WTC11 (cell line): ENCODE results near the gene KCNH8.

Experiments used
- FOXK1 ChIP-seq: sonication (generic); formaldehyde crosslinking; IDR thresholded peaks from 2 replicates; pipeline ENCODE4 v1.8.0; 2022; ENCODE audit warnings: mild to moderate bottlenecking, moderate library complexity, missing genetic modification reagents
- TF ChIP-seq, protein P1 (sequence below): fragments of 200-600 bp; IDR thresholded peaks from 2 replicates; pipeline ENCODE4 v1.8.0; 2022; ENCODE audit warnings: antibody characterized with exemption
- TF ChIP-seq, protein P2 (sequence below): sonication (generic); formaldehyde crosslinking; IDR thresholded peaks from 2 replicates; pipeline ENCODE4 v1.8.1; 2023; ENCODE audit warnings: mild to moderate bottlenecking, missing genetic modification reagents, borderline replicate concordance

GRCh38 chr3:19394946-19395345 lies 246.6 kb downstream of the KCNH8 start:
- TF ChIP-seq, protein P1, sequence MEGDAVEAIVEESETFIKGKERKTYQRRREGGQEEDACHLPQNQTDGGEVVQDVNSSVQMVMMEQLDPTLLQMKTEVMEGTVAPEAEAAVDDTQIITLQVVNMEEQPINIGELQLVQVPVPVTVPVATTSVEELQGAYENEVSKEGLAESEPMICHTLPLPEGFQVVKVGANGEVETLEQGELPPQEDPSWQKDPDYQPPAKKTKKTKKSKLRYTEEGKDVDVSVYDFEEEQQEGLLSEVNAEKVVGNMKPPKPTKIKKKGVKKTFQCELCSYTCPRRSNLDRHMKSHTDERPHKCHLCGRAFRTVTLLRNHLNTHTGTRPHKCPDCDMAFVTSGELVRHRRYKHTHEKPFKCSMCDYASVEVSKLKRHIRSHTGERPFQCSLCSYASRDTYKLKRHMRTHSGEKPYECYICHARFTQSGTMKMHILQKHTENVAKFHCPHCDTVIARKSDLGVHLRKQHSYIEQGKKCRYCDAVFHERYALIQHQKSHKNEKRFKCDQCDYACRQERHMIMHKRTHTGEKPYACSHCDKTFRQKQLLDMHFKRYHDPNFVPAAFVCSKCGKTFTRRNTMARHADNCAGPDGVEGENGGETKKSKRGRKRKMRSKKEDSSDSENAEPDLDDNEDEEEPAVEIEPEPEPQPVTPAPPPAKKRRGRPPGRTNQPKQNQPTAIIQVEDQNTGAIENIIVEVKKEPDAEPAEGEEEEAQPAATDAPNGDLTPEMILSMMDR: no peak
- TF ChIP-seq FOXK1 (CRISPR knock-in tag): no peak
- TF ChIP-seq, protein P2, sequence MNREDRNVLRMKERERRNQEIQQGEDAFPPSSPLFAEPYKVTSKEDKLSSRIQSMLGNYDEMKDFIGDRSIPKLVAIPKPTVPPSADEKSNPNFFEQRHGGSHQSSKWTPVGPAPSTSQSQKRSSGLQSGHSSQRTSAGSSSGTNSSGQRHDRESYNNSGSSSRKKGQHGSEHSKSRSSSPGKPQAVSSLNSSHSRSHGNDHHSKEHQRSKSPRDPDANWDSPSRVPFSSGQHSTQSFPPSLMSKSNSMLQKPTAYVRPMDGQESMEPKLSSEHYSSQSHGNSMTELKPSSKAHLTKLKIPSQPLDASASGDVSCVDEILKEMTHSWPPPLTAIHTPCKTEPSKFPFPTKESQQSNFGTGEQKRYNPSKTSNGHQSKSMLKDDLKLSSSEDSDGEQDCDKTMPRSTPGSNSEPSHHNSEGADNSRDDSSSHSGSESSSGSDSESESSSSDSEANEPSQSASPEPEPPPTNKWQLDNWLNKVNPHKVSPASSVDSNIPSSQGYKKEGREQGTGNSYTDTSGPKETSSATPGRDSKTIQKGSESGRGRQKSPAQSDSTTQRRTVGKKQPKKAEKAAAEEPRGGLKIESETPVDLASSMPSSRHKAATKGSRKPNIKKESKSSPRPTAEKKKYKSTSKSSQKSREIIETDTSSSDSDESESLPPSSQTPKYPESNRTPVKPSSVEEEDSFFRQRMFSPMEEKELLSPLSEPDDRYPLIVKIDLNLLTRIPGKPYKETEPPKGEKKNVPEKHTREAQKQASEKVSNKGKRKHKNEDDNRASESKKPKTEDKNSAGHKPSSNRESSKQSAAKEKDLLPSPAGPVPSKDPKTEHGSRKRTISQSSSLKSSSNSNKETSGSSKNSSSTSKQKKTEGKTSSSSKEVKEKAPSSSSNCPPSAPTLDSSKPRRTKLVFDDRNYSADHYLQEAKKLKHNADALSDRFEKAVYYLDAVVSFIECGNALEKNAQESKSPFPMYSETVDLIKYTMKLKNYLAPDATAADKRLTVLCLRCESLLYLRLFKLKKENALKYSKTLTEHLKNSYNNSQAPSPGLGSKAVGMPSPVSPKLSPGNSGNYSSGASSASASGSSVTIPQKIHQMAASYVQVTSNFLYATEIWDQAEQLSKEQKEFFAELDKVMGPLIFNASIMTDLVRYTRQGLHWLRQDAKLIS (CRISPR knock-in tag): no peak
